Gastrocnemius medialis (tissue), 4 donors: Measurements from ENCODE around the gene PIK3R1. TPM values are rescaled to one million over a fixed set of nuclear protein-coding genes. Genes with fewer than 3 reads are reported as not detected.

Experiments
- ATAC-seq, 2 donors: fragments of 150-250 bp; one replicate each; pipeline ENCODE4 v1.9.1; 2016
- DNase-seq, 2 donors: peaks; one replicate each; pipeline ENCODE4 v3.0.0-alpha.2; 2019
- H3K27ac ChIP-seq, 4 donors: fragments of 200-600 bp; sonication (generic); 1 replicate in 1 of 4; 2 replicates in 3 of 4; pipeline ENCODE4 v1.5.1; 2016 to 2018; ENCODE audit warnings: mild to moderate bottlenecking in 2 of 4, moderate library complexity in 1 of 4
- H3K27me3 ChIP-seq, 3 donors: fragments of 200-600 bp; sonication (generic) in 2 of 3; 1 replicate in 1 of 3; 2 replicates in 2 of 3; pipeline versions ENCODE4 v1.5.1 to v1.6.0; 2016 to 2019; ENCODE audit warnings: mild to moderate bottlenecking in 1 of 3, moderate library complexity in 1 of 3
- H3K36me3 ChIP-seq, 2 donors: fragments of 200-600 bp; sonication (generic) in 1 of 2; one replicate each; pipeline ENCODE4 v1.5.1; 2017 to 2018
- H3K4me1 ChIP-seq, 2 donors: fragments of 200-600 bp; sonication (generic) in 1 of 2; one replicate each; pipeline ENCODE4 v1.5.1; 2016 to 2017; ENCODE audit warnings: mild to moderate bottlenecking in 2 of 2
- H3K4me3 ChIP-seq, 4 donors: fragments of 200-600 bp; sonication (generic) in 3 of 4; 1 replicate in 1 of 4; 2 replicates in 3 of 4; pipeline ENCODE4 v1.5.1; 2016 to 2019; ENCODE audit warnings: mild to moderate bottlenecking in 2 of 4
- H3K9me3 ChIP-seq, 3 donors: fragments of 200-600 bp; sonication (generic) in 2 of 3; 1 replicate in 1 of 3; 2 replicates in 2 of 3; pipeline ENCODE4 v1.5.1; 2016 to 2019
- POLR2A ChIP-seq, 2 donors: fragments of 450-650 bp; IDR thresholded peaks; one replicate each; pipeline ENCODE4 v1.6.1; 2017; ENCODE audit warnings: antibody characterized with exemption in 2 of 2, mild to moderate bottlenecking in 2 of 2, moderate library complexity in 2 of 2
- in situ Hi-C, 4 donors: fragments of 200-750 bp; cut with MboI; loops; one replicate each; pipeline versions ENCODE4 v1.15.0 to v1.8.0; 2017; ENCODE audit warnings: low sequenced_read_pairs in 4 of 4
- intact Hi-C: fragments of 100-400 bp; cut with DNase I; formaldehyde crosslinking; loops from one replicate; pipeline ENCODE4 v1.15.1; 2023; ENCODE audit warnings: low total_unique reads
- total RNA-seq, 4 donors: library from RNA; depleted of rRNA; stranded (reverse); fragments of >200 nt; gene quantifications; one replicate each; pipeline versions ENCODE4 v1.1.0 to v1.2.3, GENCODE V29; 2016
- TF ChIP-seq, protein P1 (sequence below), 5 experiments: fragments of 450-650 bp in 3 of 5; fragments of 200-600 bp in 2 of 5; sonication (generic) in 2 of 5; IDR thresholded peaks in 4 of 5; conservative IDR thresholded peaks in 1 of 5; 1 replicate in 4 of 5; 2 replicates in 1 of 5; pipeline ENCODE4 v1.5.1; 2016 to 2019; ENCODE audit warnings: antibody characterized with exemption in 5 of 5, mild to moderate bottlenecking in 3 of 5, moderate library complexity in 3 of 5

Gene PIK3R1
- total RNA-seq, 4 donors from 2014 or later = 87.2 to 129 (median 100) TPM

DNA sequence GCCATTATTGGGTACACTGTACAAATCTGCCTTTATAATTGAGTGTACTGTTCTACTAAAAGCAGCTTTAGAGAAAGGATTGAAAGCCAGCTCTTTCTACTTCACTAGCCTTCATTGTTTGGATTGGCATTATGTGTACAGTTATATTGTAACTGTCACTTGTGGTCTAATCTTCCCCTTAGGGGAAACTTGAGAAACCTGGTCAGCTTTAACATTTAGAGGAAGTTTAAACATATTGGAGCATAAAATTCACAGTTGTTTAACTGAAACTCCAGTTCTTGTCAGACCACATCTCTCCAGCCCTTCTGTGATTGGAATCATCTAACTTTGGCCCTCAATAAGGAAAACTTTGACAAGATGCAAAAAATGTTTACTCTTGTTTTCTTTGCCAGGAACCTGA lies 24.6 kb downstream of the PIK3R1 start:
- intact Hi-C loops = no loop called here
- Histone ChIP-seq H3K36me3 (no peaks in the 10 kb centered on the region), H3K27ac (peak overlapping the region; percentile 46 to 69 (median 62)), H3K9me3 (no peaks in the 10 kb centered on the region), H3K4me3 (no peak overlapping the region), H3K27me3 (no peaks in the 10 kb centered on the region), H3K4me1 (peaks cover 82 to 87% of the 10 kb centered on the region in 2 donors)
- TF ChIP-seq, protein P1, sequence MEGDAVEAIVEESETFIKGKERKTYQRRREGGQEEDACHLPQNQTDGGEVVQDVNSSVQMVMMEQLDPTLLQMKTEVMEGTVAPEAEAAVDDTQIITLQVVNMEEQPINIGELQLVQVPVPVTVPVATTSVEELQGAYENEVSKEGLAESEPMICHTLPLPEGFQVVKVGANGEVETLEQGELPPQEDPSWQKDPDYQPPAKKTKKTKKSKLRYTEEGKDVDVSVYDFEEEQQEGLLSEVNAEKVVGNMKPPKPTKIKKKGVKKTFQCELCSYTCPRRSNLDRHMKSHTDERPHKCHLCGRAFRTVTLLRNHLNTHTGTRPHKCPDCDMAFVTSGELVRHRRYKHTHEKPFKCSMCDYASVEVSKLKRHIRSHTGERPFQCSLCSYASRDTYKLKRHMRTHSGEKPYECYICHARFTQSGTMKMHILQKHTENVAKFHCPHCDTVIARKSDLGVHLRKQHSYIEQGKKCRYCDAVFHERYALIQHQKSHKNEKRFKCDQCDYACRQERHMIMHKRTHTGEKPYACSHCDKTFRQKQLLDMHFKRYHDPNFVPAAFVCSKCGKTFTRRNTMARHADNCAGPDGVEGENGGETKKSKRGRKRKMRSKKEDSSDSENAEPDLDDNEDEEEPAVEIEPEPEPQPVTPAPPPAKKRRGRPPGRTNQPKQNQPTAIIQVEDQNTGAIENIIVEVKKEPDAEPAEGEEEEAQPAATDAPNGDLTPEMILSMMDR (IDR thresholded peaks at IDR 0.05 in 4 of 5, conservative IDR thresholded peaks at IDR 0.05 in 1 of 5) = no peak
- no peak for TF ChIP-seq POLR2A (IDR thresholded peaks at IDR 0.05)
- in situ Hi-C loops = no loop called here
- ATAC-seq (no peak), DNase-seq (no peak)

DNA sequence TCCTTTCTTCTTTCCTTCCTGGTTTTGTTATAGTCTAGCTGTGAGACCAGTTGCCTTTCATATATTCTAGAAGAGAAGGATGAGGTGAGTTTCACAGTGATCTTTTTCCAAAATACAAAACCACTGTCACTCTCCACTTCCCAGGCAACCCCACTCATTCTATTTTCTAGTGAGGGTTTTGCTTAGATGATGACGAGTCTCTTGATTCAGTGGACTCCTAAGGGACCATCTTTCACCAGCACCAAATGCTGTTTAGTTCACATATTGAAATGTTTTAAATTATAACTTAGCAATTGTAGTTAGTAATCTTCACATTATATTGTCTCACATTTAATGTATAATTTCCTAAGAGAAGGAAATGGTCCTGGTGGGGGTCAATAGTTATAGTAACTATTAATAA lies 25.2 kb downstream of the PIK3R1 start:
- H3K36me3 ChIP-seq = no peaks in the 10 kb centered on the region
- no peaks in the 10 kb centered on the region for H3K27me3 ChIP-seq
- peaks cover 83% of the 10 kb centered on the region in 2 donors for H3K4me1 ChIP-seq
- in situ Hi-C loops (no loop called here), intact Hi-C loops (no loop called here)
- TF ChIP-seq, protein P1 (IDR thresholded peaks at IDR 0.05 in 4 of 5, conservative IDR thresholded peaks at IDR 0.05 in 1 of 5) = no peak
- TF ChIP-seq POLR2A (IDR thresholded peaks at IDR 0.05) = no peak
- DNase-seq = no peak
- ATAC-seq = no peak
- H3K4me3 ChIP-seq = no peak overlapping the region
- no peaks in the 10 kb centered on the region for H3K9me3 ChIP-seq
- peak overlapping the region; percentile 46 to 69 (median 62) for H3K27ac ChIP-seq

DNA sequence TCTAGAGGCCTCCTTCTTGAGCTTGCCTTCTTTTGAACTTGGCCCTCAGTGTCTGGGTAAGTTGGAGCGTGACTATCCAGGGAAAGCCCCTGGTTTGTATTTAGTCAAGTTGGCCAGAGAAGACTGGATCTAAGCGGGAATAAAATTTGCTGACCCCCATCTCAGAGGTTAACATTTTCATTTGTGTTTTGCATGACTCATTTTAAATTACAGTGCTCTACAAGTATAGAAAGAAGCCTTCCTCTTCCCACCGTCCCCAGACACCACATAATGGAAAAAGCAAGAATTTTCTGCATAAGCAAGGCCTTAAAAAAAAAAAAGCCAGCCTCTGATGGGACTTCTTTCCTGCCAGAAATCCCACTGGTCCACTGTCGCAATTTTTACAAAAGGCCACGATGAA lies 27.2 kb downstream of the PIK3R1 start:
- Histone ChIP-seq H3K9me3 (no peaks in the 10 kb centered on the region), H3K27me3 (no peaks in the 10 kb centered on the region), H3K27ac (peak overlapping the region; percentile 33 to 59 (median 50)), H3K36me3 (no peaks in the 10 kb centered on the region), H3K4me3 (no peak overlapping the region), H3K4me1 (peaks cover 64 to 71% of the 10 kb centered on the region in 2 donors)
- in situ Hi-C loops (no loop called here), intact Hi-C loops (no loop called here)
- no peak for TF ChIP-seq POLR2A (IDR thresholded peaks at IDR 0.05)
- TF ChIP-seq, protein P1 (IDR thresholded peaks at IDR 0.05 in 4 of 5, conservative IDR thresholded peaks at IDR 0.05 in 1 of 5) = no peak
- no peak for DNase-seq
- peak; percentile 22 to 34 for ATAC-seq

DNA sequence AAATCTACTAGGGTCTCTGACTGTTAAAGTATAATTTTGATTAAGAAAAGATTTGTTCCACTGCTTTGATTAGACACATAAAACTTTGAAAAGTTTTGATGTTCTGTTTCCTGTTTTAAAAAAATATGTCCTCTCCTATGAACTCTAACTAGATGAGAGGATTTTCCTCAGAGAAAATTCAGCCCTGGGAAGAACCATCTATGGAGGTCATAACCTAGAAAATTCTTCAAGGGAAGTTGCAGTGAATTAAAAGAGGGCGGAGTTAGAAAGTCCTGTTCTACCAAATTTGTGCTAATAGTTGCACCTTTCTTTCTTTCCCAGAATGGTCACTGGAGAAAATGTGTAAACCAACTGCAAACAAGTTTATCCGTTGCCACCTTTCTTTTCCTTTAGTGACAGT lies 27.7 kb downstream of the PIK3R1 start:
- DNase-seq = no peak
- Histone ChIP-seq H3K27ac (peak overlapping the region; percentile 0 to 59 (median 50)), H3K27me3 (no peaks in the 10 kb centered on the region), H3K4me3 (no peak overlapping the region), H3K9me3 (no peaks in the 10 kb centered on the region), H3K36me3 (no peaks in the 10 kb centered on the region), H3K4me1 (peaks cover 59 to 71% of the 10 kb centered on the region in 2 donors)
- intact Hi-C loops (no loop called here), in situ Hi-C loops (no loop called here)
- no peak for ATAC-seq
- TF ChIP-seq POLR2A (IDR thresholded peaks at IDR 0.05) = no peak
- TF ChIP-seq, protein P1 (IDR thresholded peaks at IDR 0.05 in 4 of 5, conservative IDR thresholded peaks at IDR 0.05 in 1 of 5) = no peak

DNA sequence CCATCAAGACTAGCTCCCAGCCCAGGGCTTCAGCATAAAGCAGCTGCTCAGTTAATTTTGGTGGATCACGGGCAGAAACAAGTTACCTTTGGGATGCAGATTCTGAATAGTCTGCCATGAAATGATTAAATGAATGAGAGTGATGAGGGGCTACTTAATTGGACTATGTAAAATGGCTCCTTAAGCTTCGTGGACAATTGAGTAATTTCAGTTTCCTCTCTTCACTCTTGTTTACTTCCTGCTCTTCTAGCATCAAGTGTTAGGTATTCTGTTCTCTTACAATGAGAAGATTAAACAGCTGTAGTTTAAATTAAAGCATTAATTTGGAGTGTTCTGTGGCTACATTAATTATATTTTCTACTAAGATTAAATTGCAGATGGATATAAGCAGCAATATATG lies 28.1 kb downstream of the PIK3R1 start:
- no peak for DNase-seq
- intact Hi-C loops = no loop called here
- Histone ChIP-seq H3K4me3 (no peak overlapping the region), H3K27ac (peak overlapping the region; percentile 0 to 59 (median 50)), H3K27me3 (no peaks in the 10 kb centered on the region), H3K4me1 (peaks cover 55 to 71% of the 10 kb centered on the region in 2 donors), H3K36me3 (no peaks in the 10 kb centered on the region), H3K9me3 (no peaks in the 10 kb centered on the region)
- in situ Hi-C loops = no loop called here
- no peak for TF ChIP-seq POLR2A (IDR thresholded peaks at IDR 0.05)
- no peak for ATAC-seq
